Measurements from ENCODE around the gene MAT1A. TPM values are rescaled to one million over a fixed set of nuclear protein-coding genes. Genes with fewer than 3 reads are reported as not detected.
"Not testable (repeated sequence)": the region's sequence is repeated elsewhere in the genome, so short reads cannot be mapped to it uniquely, and the experiment has no call there.

Gene MAT1A
- total RNA-seq, 1 experiment from 2014 or later = 2.1 TPM

DNA sequence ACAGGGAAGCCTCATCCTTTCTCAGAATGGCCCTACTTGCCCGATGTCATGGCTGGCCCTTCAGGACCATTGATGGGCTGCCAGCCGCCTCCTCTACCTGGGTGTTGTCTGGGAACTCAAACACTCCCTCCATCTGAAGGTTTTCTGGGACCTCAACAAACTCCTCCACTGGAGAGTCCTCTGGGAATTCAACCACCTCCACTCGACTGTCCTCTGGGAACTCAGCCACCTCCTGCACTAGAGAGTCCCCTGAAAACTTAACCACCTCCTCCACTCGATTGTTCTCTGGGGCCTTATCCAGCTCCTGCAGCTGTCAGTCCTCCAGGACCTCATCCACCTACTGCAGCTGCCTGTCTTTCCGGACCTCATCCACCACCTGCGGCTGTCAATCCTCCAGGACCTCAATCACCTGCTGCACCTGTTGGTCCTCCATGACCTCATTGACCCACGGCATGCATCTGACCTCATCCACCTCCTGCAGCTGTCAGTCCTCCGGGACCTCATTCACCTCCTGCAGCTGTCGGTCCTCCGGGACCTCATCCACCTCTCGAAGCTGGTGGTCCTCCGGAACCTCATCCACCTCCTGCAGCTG is 37.1 kb downstream of the MAT1A start:
- no peak for DNase-seq
- Histone ChIP-seq H3K4me1 (ENCODE audit: insufficient read depth, low read length) (no peaks in the 10 kb centered on the region), H3K9ac (ENCODE audit: extremely low read depth, insufficient read length, low read length) (no peak overlapping the region), H3K18ac (ENCODE audit: insufficient read length, low read depth, low read length) (no peak overlapping the region), H2AK5ac (ENCODE audit: insufficient read length, low read length) (no peak overlapping the region), H3K79me1 (ENCODE audit: insufficient read depth, low read depth, low read length, poor library complexity, severe bottlenecking) (no peaks in the 10 kb centered on the region), H2BK15ac (ENCODE audit: low read depth, low read length) (no peak overlapping the region), H3T11ph (ENCODE audit: low read length) (no peak overlapping the region), H2BK5ac (ENCODE audit: insufficient read length, low read length) (no peak overlapping the region), H4K20me1 (ENCODE audit: control insufficient read depth, insufficient read depth, insufficient read length) (no peaks in the 10 kb centered on the region), H3K56ac (ENCODE audit: insufficient read length, low read depth, low read length) (no peak overlapping the region), H3K23me2 (ENCODE audit: insufficient read length, low read depth, low read length, poor library complexity, severe bottlenecking) (no peaks in the 10 kb centered on the region), H4K91ac (ENCODE audit: insufficient read length, low read depth, low read length) (no peak overlapping the region), H3K4ac (ENCODE audit: low read depth, low read length) (no peak overlapping the region), H2BK120ac (ENCODE audit: low read depth, low read length, poor library complexity, severe bottlenecking) (no peak overlapping the region), H3K79me2 (ENCODE audit: insufficient read depth, low read length) (no peaks in the 10 kb centered on the region), H3K9me3 (ENCODE audit: control insufficient read depth, low read depth, low read length) (no peaks in the 10 kb centered on the region), H3K27ac (ENCODE audit: insufficient read length, low read depth, low read length) (no peak overlapping the region), H3K4me2 (ENCODE audit: insufficient read depth, insufficient read length, low read length) (no peak overlapping the region), H2AFZ (ENCODE audit: low read length) (no peak overlapping the region), H4K8ac (replicated peaks; ENCODE audit: insufficient read length, low read depth, low read length) (no peak overlapping the region), H3K27me3 (ENCODE audit: insufficient read depth, low read length) (no peaks in the 10 kb centered on the region), H3K14ac (ENCODE audit: insufficient read depth, low read length) (no peak overlapping the region), H3K23ac (ENCODE audit: insufficient read length, low read depth, low read length) (no peak overlapping the region), H2BK20ac (ENCODE audit: low read depth, low read length, poor library complexity, severe bottlenecking) (no peak overlapping the region), H2BK12ac (ENCODE audit: insufficient read length, low read depth, low read length) (no peak overlapping the region), H4K5ac (ENCODE audit: insufficient read length, low read depth, low read length) (no peak overlapping the region)
- no peak overlapping the region for H3K4me3 Mint-ChIP-seq
- peaks cover 7 to 8% of the 10 kb centered on the region in 2 experiments for H3K4me1 Mint-ChIP-seq
- TF ChIP-seq, protein P1, sequence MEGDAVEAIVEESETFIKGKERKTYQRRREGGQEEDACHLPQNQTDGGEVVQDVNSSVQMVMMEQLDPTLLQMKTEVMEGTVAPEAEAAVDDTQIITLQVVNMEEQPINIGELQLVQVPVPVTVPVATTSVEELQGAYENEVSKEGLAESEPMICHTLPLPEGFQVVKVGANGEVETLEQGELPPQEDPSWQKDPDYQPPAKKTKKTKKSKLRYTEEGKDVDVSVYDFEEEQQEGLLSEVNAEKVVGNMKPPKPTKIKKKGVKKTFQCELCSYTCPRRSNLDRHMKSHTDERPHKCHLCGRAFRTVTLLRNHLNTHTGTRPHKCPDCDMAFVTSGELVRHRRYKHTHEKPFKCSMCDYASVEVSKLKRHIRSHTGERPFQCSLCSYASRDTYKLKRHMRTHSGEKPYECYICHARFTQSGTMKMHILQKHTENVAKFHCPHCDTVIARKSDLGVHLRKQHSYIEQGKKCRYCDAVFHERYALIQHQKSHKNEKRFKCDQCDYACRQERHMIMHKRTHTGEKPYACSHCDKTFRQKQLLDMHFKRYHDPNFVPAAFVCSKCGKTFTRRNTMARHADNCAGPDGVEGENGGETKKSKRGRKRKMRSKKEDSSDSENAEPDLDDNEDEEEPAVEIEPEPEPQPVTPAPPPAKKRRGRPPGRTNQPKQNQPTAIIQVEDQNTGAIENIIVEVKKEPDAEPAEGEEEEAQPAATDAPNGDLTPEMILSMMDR (conservative IDR thresholded peaks at IDR 0.05) = no peak
- WGBS (ENCODE audit: extremely low coverage, insufficient read length, low lambda C conversion rate) = no CpG with 5 or more reads among the region's 12 CpGs
- no peak overlapping the region for H3K27ac Mint-ChIP-seq
- peaks cover 22% of the 10 kb centered on the region for H3K27me3 Mint-ChIP-seq (ENCODE audit: low read depth)
- H3K9me3 Mint-ChIP-seq = no peaks in the 10 kb centered on the region; a peak in 1 of 5 replicates
- H3K36me3 Mint-ChIP-seq (ENCODE audit: insufficient read depth in 1 of 3, low read depth in 3 of 3) = no peaks in the 10 kb centered on the region

DNA sequence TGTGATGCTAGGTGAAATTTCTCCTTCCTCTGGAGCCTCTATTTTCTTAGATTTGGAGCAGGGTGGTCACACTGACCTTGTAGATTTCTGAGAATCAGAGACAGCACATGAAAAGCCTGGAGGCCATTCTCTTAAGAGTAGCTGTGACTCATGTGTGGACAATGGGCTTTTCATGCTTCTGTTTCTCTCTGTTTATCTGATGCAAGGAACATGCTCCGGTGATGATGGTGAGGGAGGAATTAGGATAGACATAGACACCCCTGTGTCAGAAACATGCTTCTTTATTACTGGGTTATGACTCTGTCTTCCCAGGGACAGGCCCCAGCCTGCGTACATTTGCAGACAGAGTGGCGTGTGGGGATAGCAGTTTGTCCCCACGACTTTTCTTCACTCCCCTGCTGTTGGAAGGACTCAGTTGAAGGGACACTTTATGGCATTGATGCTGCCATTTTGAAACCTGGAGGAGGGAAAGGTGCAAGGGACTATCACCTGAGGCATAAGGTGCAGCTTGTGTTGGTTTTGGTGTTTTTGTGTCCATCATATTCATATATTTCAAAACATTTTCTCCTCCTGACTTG is 37.7 kb downstream of the MAT1A start:
- H2BK20ac ChIP-seq (ENCODE audit: low read depth, low read length, poor library complexity, severe bottlenecking); H4K5ac ChIP-seq (ENCODE audit: insufficient read length, low read depth, low read length); H3K23ac ChIP-seq (ENCODE audit: insufficient read length, low read depth, low read length); H2BK5ac ChIP-seq (ENCODE audit: insufficient read length, low read length); H4K91ac ChIP-seq (ENCODE audit: insufficient read length, low read depth, low read length); H3K4ac ChIP-seq (ENCODE audit: low read depth, low read length); H4K8ac ChIP-seq (replicated peaks; ENCODE audit: insufficient read length, low read depth, low read length); H3K27ac ChIP-seq (ENCODE audit: insufficient read length, low read depth, low read length); H3K18ac ChIP-seq (ENCODE audit: insufficient read length, low read depth, low read length); H2BK15ac ChIP-seq (ENCODE audit: low read depth, low read length); H3K4me2 ChIP-seq (ENCODE audit: insufficient read depth, insufficient read length, low read length); H3K56ac ChIP-seq (ENCODE audit: insufficient read length, low read depth, low read length); H3T11ph ChIP-seq (ENCODE audit: low read length); H3K4me1 Mint-ChIP-seq; H4K20me1 ChIP-seq (ENCODE audit: control insufficient read depth, insufficient read depth, insufficient read length); H3K4me3 Mint-ChIP-seq; H3K23me2 ChIP-seq (ENCODE audit: insufficient read length, low read depth, low read length, poor library complexity, severe bottlenecking); H3K79me2 ChIP-seq (ENCODE audit: insufficient read depth, low read length); DNase-seq; H3K27me3 ChIP-seq (ENCODE audit: insufficient read depth, low read length); H3K9me3 ChIP-seq (ENCODE audit: control insufficient read depth, low read depth, low read length); H2AFZ ChIP-seq (ENCODE audit: low read length); H2AK5ac ChIP-seq (ENCODE audit: insufficient read length, low read length); H3K4me1 ChIP-seq (ENCODE audit: insufficient read depth, low read length); H3K27ac Mint-ChIP-seq; H2BK12ac ChIP-seq (ENCODE audit: insufficient read length, low read depth, low read length); H3K36me3 Mint-ChIP-seq (ENCODE audit: insufficient read depth in 1 of 3, low read depth in 3 of 3); H2BK120ac ChIP-seq (ENCODE audit: low read depth, low read length, poor library complexity, severe bottlenecking); H3K79me1 ChIP-seq (ENCODE audit: insufficient read depth, low read depth, low read length, poor library complexity, severe bottlenecking); H3K9ac ChIP-seq (ENCODE audit: extremely low read depth, insufficient read length, low read length); H3K9me3 Mint-ChIP-seq; H3K14ac ChIP-seq (ENCODE audit: insufficient read depth, low read length): not testable (repeated sequence)
- WGBS (ENCODE audit: extremely low coverage, insufficient read length, low lambda C conversion rate) = no CpG with 5 or more reads among the region's 4 CpGs
- peaks cover 22% of the 10 kb centered on the region for H3K27me3 Mint-ChIP-seq (ENCODE audit: low read depth)

All from H9 (cell line).